NCI-H82 (cell line): Measurements from ENCODE around the gene HRAS.

Source experiments
- DNase-seq: peaks from one replicate; lab custom pipeline; 2025; lab: John Stamatoyannopoulos, UW

HRAS gene

DNA sequence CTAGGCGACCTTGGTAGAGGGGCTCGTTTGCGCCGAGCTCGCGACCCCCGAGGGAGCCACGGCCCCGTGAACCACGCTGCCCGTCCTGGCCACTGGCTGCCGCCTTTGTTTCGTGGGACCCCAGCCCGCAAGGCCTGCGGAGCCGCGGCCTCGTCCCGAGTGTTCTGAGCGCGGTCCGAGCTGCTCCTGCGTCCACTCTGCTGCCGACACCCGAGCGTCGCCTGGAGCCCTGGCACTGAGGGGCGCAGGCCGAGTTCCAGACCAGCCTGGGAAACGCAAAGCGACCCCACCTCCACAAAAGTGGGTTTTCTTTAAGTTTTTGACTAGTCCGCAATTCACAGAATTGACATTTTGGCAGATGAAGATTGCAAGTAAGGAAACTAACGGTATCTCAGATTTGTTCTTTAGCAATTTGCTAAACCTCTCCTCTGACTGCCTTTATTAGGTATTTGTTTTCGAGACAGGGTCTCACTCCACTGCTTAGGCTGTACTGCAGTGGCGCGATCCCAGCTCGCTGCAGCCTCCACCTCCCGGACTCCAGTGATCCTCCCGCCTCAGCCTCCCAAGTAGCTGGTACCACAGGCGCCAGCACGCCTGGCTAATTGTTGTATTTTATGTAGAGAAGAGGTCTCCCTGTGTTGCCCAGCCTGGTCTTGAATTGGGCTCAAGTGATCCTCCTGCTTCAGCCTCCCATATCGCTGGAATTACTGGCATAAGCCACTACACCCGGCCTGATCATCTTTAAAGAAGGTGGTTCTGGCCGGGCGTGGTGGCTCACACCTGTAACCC, 27.5 kb downstream of the HRAS start:
- peak; percentile 30 for DNase-seq

DNA sequence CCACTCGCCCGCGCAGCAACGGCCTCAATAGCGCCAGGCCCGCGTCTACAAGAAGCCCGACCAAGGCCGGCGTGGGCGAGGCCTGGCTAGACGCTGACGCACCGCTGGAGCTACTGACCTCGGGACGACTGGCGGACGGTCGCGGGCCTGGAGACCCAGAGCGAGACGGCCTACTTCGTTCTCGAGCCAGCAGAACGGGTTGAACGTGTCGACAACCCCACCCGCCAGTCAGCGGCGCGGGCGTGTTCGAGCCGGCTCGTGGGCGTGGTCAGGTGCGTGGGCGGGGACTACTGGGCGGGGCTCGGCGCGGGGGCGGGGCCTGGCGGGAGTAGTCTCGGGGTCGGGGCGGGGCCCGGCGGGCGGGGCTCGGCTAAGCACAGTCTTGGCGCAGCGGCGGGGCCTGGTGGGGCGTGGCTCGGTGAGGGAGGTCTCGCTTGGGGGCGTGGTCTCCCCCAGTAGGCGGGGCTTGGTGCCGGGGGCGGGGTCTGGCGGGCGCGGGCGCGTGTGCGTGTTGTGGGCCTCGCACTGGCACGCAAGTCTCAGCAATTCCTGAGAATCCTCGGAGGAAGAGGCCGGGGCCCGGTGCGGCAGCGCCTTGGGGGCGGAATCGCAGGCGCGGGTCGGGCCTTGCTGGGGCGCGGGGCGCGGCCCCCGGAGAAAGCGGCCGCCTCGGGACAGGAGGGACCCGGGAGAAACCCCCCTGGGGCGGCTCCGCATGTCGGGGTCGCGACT, 28.2 kb downstream of the HRAS start, which contains the start of gene RNH1:
Gene RNH1 (minus strand): TSS at position 248 of the 732 bp plus-strand sequence. CDS start 5,080 bp downstream, outside the sequence.
- DNase-seq = peak; percentile 95

DNA sequence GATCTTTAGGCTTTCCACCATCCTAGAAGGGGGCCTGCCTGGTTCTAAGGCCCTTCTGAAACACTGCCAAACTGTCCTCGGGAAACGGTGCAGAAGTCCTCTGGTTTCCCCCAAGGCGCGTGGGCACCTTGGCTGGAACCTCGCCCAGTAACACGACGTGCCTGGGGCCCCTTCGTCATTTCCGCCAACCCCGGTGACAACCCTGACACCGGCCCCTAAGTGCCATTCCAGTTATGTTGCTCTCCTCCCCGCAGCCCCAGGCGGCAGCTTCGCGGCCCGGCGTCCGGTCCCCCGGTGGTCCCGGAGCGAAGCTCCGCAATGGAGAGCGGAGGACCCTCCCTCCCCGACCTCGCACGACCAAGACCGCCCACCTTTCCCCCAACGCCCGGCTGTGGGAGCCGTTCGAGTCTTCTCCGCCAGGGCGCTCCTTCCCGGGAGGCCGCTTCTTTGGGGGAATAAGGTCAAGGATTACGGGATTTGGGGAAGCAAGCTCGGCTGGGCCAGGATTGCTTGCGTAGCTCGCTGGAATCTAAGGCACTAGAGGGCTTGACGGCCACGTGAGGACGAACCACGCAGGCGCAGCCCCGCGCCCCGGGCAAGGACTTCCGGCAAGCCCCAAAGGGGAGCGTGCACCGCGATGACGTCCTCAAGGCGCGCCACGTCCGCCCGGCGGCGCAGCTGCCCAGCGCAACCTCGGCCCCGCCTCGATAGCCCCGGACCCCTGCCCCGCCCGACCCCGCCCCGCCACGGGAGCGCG, 29.0 kb downstream of the HRAS start:
- DNase-seq = peak; percentile 97

DNA sequence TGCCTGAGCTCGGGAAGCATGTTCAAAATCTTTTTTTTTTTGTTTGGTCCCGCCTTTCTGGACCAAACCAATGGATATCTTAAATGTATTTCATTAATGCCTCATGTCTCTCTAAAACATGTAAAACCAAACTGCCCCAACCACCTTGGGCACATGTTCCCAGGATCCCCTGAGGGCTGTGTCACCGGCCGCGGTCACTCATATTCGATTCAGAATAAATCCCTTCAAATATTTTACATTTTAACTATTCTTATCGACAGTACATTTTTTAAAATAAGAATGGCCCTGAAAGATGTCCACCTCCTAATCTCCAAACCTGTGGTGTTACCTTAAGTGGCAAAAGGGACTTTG, 30.4 kb downstream of the HRAS start:
- DNase-seq = no peak

DNA sequence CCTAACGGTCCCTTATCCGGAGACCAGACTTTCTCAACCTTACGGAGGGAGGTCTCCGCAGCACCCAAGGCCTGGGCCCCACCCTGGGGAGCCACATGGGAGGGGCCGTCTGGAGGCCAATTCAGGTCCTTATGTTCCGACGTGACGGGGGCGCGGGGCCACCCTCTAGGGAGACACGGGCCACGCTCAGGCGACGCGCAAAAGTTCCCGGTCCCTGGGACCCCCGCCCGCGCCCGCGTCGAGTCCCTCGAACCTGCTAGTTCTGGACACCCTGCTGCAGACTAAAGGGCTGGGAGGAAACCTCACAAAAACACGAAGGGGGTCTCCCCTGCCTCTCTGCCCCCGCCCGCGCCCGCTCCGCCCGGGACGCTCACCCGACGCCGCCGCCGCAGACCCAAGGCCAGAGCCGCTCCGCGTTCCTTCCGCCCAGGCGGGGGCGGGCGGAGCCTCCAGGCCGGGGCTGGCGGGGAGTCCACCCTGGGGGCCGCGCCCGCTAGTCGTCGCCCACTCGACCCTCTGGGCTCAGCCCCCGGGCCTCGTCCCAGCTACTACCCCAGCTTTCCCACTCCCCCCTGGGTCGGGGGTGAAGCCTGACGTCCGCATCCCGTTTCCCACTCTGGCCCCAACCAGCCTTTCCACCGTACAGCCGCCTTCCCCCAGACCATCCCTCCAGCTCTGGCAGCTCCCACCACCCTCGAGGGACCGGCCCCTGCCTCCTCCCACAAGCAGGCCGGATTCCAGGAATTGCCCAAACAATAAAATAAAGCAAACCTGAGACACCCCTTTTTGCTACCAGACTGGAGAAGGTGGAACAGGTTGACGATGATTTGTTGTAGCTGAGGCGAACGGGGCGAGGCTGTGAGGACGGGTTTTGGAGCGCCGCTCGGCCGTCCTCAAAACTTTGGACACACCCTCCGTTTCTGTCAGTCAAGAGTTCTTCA, 31.1 kb downstream of the HRAS start:
- DNase-seq = no peak

DNA sequence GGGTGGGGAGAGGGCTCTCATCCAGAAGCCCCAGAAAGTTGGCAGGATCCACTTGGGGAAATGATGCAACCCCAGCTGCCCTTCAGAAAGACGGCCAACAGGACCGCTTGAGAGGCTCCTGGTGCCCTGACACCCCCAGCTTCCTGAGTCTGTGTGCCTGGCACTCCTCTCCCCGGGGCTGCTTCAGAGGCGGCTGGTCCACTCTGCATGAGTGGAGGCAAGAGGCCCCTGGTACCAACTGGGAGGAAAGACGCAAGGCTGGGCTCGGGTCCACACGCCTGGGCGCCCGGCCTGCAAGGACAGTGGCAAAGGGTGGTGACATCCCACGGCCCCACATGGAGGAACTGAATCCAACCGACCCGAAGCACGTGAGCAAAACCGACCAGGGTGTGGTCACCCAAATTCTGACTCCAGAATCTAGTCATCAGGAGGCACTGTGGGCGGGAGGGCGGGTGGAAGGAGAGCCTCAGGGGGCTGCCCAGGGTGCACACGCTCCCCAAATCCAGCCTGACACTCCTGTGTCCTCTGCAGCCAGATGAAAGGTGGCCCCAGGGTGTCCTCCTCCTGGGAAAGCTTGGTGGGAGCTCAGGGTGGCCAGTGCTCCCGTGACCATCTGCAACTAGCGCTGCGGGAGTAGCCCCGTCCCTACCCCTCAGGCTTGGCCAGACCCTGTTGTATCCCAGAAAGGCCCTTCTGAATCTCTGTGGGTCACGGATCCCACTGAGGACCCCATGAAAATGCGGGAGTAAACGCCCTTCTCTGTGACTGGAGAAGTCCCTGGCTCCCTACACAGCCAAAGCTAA, 32.0 kb downstream of the HRAS start:
- no peak for DNase-seq

DNA sequence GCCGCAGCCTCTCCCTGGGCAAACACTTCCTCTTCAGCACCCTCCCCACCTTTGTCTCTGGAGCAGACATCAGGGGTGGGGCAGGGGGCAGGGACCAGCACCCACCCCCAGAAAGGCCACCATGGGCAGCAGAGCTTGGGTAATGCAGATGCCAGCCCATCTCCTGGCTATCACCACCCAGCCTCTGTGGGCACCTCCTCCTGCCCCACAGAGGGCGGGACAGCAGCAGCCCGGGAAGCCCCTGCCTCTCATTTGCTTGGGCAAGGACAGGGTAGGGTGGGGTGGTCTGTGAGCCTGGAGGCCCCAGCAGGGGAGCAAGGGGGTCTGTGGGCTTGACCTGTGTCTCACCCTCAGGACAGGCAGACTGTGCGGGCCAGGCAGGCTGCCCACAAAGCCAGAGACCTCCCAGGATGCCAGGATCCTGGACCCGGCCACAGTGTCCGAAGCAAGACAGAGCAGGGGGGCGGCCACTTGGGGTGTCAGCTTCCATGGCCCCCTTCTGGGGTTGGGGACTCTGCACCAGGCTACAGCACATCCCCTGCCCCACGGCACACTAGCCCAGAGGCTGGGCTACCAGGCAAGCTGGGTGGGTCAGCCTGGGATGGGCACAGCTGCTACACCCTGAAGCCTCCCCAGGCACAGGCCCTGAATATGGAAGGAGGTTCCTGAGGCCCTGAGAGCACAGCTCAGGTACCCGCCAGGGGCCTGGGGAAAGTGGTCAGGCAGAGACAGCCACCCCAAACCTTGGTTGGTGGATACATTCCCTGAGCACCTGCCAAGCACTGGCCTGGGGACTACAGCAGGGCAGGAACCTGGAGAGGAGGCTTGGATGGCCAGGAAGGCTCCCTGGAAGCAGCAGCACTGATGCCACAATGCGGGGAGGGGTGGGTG, 32.8 kb downstream of the HRAS start:
- DNase-seq = no peak

DNA sequence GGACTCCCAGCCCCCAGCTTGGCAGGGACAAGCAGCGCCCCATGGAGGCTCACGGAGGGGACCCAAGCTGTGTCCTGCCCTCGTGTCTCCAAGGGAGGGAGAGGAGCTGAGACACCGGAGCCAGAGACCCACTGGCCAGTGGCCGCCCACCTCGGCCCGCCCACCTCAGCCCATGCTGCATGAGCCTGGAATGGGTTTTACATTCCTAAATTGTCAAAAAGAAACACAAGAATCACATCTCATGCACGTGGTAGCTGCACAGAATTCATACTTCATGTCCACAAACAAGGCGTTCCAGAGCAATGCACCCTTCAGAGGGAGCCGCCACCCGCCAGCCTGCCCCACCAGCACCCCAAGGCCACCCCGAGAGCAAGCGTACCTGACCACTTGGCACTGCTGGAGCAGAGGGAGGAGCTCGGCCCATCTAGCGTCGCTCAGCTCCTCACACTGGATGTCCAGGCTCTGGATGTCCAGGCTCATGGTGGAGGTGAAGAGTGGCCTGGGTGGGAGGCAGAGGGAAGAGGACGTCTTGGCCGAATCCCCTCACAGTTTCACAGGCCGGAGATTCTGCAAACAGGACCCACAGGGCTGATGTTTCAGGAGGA, 33.6 kb downstream of the HRAS start:
- no peak for DNase-seq

DNA sequence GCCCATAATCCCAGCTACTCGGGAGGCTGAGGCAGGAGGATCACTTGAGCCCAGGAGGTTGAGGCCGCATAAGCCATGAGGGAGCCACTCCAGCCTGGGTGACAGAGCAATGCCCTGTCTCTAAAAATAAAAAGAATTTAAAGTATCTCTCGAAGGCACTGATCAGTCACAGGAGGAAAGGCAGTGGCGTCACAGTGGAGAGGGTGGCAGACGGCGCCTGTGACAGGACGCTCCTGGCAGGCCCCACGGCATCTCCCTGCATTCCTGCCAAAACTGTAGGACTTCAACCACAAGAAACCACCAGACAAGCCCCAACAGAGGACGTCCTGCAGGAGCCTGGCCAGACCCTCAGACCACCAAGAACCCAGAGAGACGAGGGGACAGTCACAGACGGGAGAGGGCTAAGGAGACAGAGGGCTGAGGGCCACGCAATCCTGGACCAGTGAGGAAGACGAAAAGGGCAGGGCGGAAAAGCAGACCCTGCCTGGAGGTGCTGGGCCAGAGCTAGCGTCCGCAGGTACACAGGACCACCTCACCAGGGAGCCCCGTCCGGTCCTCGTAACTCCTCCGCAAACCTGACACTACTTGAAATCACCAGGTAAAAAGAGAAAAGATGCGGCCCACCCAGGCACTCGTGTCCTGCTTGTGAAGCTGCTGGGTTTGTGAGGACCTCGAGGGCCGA, 34.2 kb downstream of the HRAS start:
- DNase-seq = no peak

DNA sequence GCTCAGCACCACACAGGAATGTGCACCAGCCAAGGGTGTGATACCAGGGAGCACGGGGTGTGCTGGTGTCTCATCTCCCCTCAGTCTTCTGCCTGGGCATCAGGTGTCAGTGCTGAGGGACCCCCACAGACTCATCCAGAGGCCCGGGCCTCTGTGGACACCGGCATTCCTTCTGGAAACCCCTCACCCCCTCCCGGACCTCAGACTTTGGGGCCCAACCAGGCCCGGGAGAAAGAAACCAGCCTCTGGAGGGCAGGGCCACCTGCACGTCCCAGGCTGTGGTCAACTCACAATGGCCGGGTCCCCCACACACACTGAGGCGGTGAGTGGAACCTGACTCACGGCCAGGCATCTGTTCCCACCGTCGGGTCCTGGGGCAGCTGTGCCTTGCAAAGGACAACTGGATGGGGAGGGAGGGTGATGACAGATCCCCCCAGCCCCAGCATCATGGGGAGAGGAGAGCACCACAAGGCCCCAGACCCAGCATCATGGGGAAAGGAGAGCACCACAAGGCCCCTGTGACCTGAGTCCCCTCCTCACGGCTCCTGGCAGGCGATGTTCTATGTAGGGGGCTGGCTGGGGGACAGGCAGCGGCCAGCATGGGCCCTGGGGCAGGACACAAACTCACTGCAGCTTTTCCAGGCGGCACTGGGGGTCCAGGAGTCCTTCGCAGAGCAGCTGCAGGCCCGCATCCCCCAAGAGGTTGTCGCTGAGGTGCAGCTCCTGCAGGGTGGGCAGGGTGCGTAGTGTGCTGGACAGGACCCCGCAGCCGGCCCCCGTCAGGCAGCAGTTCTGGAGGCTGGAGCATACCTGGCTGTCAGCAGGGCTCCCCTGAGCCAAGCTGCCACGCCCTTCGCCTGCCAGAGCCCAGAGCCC, 35.9 kb downstream of the HRAS start:
- DNase-seq = no peak

DNA sequence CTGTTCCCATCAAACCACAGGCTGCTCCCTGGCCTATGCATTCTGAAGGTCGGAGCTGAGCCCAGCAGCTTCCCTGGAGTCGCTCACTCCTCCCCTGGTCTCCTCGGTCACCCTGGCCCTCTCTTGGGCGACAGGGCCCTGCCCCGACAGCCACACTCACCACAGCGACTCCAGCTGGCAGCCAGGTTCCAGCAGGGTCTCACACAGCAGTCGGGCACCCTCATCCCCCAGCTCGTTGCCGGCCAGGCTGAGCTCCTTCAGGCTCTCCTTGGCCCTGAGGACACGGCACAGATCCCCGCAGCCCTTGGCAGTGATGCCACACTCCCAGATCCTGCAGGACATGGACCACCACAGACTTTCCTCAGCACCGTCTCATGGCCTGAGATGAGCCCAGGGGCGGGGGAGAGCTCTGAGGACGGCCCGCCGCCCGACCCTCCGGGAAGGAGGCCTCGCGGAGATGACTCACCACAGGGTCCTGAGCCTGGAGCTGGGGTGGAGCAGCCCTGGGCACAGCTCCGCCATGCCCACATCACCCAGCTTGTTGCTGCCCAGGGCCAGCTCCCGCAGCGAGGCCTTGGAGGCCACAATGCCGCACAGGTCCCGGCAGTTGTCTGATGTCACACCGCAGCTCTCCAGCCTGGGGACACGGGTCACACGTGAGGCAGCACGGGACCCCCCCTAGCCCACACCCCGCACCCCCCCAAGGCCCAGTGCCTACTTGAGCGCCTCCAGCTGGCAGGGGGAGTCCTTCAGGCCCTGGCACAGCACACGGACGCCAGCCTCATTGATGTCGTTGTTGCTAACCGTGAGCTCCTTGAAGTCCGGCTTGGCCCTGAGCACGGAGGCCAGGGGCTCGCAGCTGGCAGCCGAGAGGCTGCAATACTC, 36.8 kb downstream of the HRAS start:
- DNase-seq = no peak

DNA sequence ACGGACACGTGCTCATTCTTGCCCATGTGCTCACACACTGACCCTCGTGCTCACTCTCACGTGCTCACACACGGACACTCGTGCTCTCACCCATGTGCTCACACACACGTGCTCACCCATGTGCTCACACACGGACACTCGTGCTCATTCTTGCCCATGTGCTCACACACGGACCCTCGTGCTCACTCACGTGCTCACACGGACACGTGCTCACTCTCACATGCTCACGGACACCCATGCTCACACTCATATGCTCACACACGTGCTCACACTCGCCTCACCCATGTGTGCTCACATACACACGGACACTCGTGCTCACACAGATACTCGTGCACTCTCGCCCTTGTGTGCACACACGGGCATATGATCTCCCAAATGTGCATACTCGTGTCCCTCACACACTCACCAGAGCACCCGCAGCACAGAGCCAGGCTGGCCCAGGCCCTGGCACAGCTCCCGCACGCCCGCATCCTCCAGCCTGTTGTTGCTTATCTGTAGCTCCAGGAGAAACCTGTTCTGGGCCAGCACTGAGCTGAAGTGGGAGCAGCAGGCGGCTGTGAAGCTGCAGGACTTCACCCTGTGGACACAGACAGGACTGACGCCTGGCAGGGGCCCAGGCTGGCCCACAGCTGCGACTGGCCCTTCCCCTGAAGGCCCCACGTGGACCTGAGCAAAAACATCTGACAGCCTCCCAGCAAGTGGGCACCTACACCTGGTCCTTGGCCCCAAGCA, 37.6 kb downstream of the HRAS start:
- no peak for DNase-seq

DNA sequence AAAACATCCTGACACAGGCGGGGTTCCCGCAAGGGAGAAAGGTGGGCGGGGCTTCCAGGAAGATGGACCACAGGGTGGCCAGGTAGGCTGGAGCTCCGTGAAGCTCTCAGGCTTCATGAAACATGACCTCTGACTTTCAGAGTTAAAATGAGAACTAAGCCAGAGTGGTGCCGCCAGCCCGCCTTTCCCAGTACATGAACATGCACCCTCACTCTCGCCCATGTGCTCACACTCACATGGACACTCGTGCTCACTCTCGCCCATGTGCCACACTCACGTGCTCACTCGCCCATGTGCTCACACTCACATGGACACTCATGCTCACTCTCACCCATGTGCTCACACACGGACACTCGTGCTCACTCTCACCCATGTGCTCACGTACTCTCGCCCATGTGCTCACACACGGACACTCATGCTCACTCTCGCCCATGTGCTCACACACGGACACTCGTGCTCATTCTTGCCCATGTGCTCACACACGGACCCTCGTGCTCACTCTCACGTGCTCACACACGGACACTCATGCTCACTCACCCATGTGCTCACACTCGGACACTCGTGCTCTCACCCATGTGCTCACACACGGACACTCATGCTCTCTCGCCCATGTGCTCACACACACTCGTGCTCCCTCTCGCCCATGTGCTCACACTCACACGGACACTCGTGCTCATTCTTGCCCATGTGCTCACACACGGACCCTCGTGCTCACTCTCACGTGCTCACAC, 38.4 kb downstream of the HRAS start:
- DNase-seq = peak; percentile 14

DNA sequence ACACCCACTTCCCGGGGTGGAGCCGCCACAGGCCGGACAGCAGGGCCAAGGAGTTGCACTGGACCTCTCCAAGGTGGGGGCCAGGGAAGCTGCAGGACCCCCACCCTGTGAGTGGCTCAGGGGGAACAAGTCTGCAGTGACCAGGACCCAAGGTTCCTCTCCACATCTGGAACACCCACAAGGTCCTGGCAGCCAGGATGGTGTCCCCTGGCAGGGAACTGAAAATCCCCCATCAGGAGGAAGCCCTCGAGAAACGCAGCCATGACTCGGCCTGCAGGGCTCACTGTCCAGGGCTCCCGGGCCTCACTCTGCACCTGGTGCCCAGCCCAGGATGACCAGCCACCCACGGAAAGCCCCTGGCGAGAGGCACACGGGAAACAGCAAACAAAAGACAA, 39.8 kb downstream of the HRAS start:
- no peak for DNase-seq
